HUES6 (cell line): ENCODE data around the gene MASTL.

Experiments
- H3K27ac ChIP-seq: 2 replicates; pipeline ENCODE4 v1.7.0; 2013; ENCODE audit warnings: low read depth, mild to moderate bottlenecking, low read length, inconsistent platforms
- H3K27me3 ChIP-seq: 2 replicates; pipeline ENCODE4 v1.6.1; 2013; ENCODE audit warnings: low read length; ENCODE audit not compliant: control insufficient read depth, insufficient read depth
- H3K36me3 ChIP-seq: 2 replicates; pipeline ENCODE4 v1.6.1; 2013; ENCODE audit warnings: low read length; ENCODE audit not compliant: control insufficient read depth, insufficient read depth
- H3K4me1 ChIP-seq: 2 replicates; pipeline ENCODE4 v1.6.1; 2013; ENCODE audit warnings: low read length; ENCODE audit not compliant: control insufficient read depth, insufficient read depth
- H3K4me3 ChIP-seq: 2 replicates; pipeline ENCODE4 v1.5.1; 2013; ENCODE audit warnings: low read depth, low read length
- H3K9ac ChIP-seq: one replicate; pipeline ENCODE4 v1.6.1; 2013; ENCODE audit warnings: mild to moderate bottlenecking, low read length
- H3K9me3 ChIP-seq: 2 replicates; pipeline ENCODE4 v1.6.1; 2013; ENCODE audit warnings: low read depth, low read length; ENCODE audit not compliant: control insufficient read depth, insufficient read depth

The MASTL gene

GRCh38 chr10:27225011-27225590 lies 69.9 kb downstream of the MASTL start:
- no peaks in the 10 kb centered on the region for H3K9me3 ChIP-seq
- H3K9ac ChIP-seq: no peak overlapping the region
- H3K4me1 ChIP-seq: no peaks in the 10 kb centered on the region
- peaks cover 16% of the 10 kb centered on the region for H3K36me3 ChIP-seq
- H3K27ac ChIP-seq: no peak overlapping the region
- H3K4me3 ChIP-seq: no peak overlapping the region
- no peaks in the 10 kb centered on the region for H3K27me3 ChIP-seq

DNA sequence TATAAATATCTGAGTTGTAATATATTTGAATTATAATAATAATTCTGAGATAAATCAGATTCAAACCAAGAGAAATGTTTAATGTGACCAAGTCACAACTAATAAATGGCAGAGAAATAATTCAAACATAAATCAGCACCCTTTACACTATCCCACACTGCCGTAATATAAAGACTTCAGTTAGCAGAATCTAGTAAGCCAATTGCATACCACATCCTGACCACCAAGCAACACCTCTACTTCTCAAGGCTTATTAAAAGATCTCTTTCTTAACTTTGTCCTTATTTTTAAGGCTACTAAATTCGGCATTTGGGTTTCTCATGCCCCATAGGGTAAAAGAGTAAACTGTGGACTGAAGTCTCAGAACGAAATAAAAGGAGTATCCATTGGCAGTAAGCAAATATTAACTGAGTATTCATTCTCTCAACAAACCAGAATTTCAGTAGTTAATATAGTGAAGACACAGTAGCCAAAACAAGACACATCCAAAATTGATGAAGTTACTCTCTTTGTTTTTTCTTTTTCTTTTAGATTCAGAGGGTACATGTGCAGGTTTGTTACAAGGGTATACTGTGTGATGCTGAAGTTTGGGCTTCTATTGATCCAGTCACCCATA lies 70.6 kb downstream of the MASTL start:
- no peaks in the 10 kb centered on the region for H3K4me1 ChIP-seq
- no peaks in the 10 kb centered on the region for H3K9me3 ChIP-seq
- no peak overlapping the region for H3K27ac ChIP-seq
- H3K36me3 ChIP-seq: peaks cover 16% of the 10 kb centered on the region
- no peak overlapping the region for H3K4me3 ChIP-seq
- H3K27me3 ChIP-seq: no peaks in the 10 kb centered on the region
- no peak overlapping the region for H3K9ac ChIP-seq

DNA sequence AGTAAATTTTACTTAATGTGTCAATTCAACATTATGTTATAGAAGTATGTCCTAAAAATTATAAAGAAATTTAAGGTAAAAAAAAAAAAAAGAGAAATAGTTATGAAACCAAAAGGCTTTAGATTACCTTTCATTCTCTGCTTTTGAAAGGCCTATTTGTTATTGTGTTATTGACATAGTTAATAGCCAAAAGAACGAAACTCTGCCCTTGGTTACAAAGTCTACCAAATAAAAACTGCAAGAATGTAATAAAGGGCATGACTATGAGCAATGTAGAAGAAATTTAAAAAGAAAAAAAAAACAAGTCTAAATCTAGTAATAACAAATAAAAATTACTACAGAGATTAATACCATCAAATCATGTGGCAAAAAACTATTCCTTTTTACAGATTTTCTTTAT lies 74.9 kb downstream of the MASTL start:
- Histone ChIP-seq H3K9me3 (no peaks in the 10 kb centered on the region), H3K4me1 (no peaks in the 10 kb centered on the region), H3K27ac (no peak overlapping the region), H3K4me3 (no peak overlapping the region), H3K27me3 (no peaks in the 10 kb centered on the region), H3K9ac (no peak overlapping the region), H3K36me3 (peaks cover 7% of the 10 kb centered on the region)

GRCh38 chr10:27235706-27236105 lies 80.6 kb downstream of the MASTL start:
- Histone ChIP-seq H3K36me3 (peaks cover 6% of the 10 kb centered on the region; the same call in 1 of the 2 replicates), H3K27ac (no peak overlapping the region), H3K9me3 (no peaks in the 10 kb centered on the region), H3K4me1 (no peaks in the 10 kb centered on the region), H3K9ac (no peak overlapping the region), H3K4me3 (no peak overlapping the region), H3K27me3 (no peaks in the 10 kb centered on the region)
